Type B pancreatic cell (in vitro differentiated cells): ENCODE measurements around the gene SGIP1. TPM values are rescaled to one million over a fixed set of nuclear protein-coding genes. Genes with fewer than 3 reads are reported as not detected.

Source experiments
- DNase-seq: peaks from one replicate; pipeline ENCODE4 v3.0.0; 2021; ENCODE audit warnings: mixed read lengths; ENCODE audit not compliant: unreplicated experiment; ENCODE audit errors: extremely low spot score
- H3K27ac Mint-ChIP-seq: 2 replicates; pipeline ENCODE4 v1.8.0; 2021; ENCODE audit warnings: mild to moderate bottlenecking, mixed read lengths
- H3K27me3 Mint-ChIP-seq: 2 replicates; pipeline ENCODE4 v1.8.0; 2021; ENCODE audit warnings: mixed read lengths
- H3K36me3 Mint-ChIP-seq: 2 replicates; pipeline ENCODE4 v1.8.0; 2021; ENCODE audit warnings: mixed read lengths
- H3K4me1 Mint-ChIP-seq: one replicate; pipeline ENCODE4 v1.8.0; 2021; ENCODE audit warnings: mixed read lengths; ENCODE audit not compliant: unreplicated experiment
- H3K4me3 Mint-ChIP-seq: 2 replicates; pipeline ENCODE4 v1.8.0; 2021; ENCODE audit warnings: mild to moderate bottlenecking, mixed read lengths
- H3K9me3 Mint-ChIP-seq: 2 replicates; pipeline ENCODE4 v1.8.0; 2021; ENCODE audit warnings: mixed read lengths
- total RNA-seq: library from RNA; stranded (reverse); gene quantifications from 2 replicates; pipeline ENCODE4 v1.2.1, GENCODE V29; 2021; ENCODE audit warnings: low replicate concordance
- TF ChIP-seq, protein P1 (sequence below): fragments of 200-600 bp; sonication (generic); conservative IDR thresholded peaks from 2 replicates; pipeline ENCODE4 v1.5.0; 2021; ENCODE audit warnings: antibody characterized with exemption, mild to moderate bottlenecking

SGIP1 gene
- total RNA-seq, 1 donor from 2014 or later: 3.4 TPM

DNA sequence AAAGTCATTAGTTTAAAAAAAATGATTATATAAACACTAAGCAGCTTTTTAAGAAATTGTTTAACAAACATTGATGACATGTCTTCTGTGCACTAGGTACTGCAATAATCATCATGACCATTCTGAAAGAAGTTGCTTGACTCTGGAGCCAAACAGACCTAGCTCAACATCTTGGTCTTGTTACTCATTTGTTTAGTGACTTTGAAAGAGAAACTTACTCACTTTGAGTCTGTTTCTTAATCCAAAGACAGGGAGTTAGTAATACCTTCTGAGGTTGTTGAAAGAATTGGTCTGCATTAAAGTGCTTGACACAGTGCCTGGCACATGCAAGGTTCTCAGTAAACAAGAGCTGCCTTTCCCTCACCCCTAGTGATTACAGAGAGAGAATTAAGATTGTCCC, 84.4 kb downstream of the SGIP1 start:
- no peak for DNase-seq
- Mint-ChIP-seq H3K36me3 (no peaks in the 10 kb centered on the region), H3K4me3 (no peak overlapping the region), H3K27ac (no peak overlapping the region), H3K9me3 (no peaks in the 10 kb centered on the region), H3K4me1 (no peaks in the 10 kb centered on the region), H3K27me3 (no peaks in the 10 kb centered on the region)
- TF ChIP-seq, protein P1, sequence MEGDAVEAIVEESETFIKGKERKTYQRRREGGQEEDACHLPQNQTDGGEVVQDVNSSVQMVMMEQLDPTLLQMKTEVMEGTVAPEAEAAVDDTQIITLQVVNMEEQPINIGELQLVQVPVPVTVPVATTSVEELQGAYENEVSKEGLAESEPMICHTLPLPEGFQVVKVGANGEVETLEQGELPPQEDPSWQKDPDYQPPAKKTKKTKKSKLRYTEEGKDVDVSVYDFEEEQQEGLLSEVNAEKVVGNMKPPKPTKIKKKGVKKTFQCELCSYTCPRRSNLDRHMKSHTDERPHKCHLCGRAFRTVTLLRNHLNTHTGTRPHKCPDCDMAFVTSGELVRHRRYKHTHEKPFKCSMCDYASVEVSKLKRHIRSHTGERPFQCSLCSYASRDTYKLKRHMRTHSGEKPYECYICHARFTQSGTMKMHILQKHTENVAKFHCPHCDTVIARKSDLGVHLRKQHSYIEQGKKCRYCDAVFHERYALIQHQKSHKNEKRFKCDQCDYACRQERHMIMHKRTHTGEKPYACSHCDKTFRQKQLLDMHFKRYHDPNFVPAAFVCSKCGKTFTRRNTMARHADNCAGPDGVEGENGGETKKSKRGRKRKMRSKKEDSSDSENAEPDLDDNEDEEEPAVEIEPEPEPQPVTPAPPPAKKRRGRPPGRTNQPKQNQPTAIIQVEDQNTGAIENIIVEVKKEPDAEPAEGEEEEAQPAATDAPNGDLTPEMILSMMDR: no peak

GRCh38 chr1:66623812-66624211, 89.9 kb downstream of the SGIP1 start:
- no peak for DNase-seq
- Mint-ChIP-seq H3K36me3 (no peaks in the 10 kb centered on the region), H3K27ac (no peak overlapping the region), H3K4me3 (no peak overlapping the region), H3K27me3 (no peaks in the 10 kb centered on the region), H3K9me3 (no peaks in the 10 kb centered on the region), H3K4me1 (peaks cover 7% of the 10 kb centered on the region)
- TF ChIP-seq, protein P1: no peak

- Mint-ChIP-seq H3K27me3 (no peaks in the 10 kb centered on the region), H3K27ac (no peak overlapping the region), H3K36me3 (no peaks in the 10 kb centered on the region), H3K4me1 (peaks cover 7% of the 10 kb centered on the region), H3K4me3 (no peak overlapping the region), H3K9me3 (no peaks in the 10 kb centered on the region)
- DNase-seq: no peak
- TF ChIP-seq, protein P1: no peak
These were observed 90.6 kb downstream of the SGIP1 start for GRCh38 chr1:66624412-66625060.

- Mint-ChIP-seq H3K27ac (no peak overlapping the region), H3K27me3 (no peaks in the 10 kb centered on the region), H3K9me3 (no peaks in the 10 kb centered on the region), H3K4me3 (no peak overlapping the region), H3K4me1 (peaks cover 7% of the 10 kb centered on the region), H3K36me3 (no peaks in the 10 kb centered on the region)
- TF ChIP-seq, protein P1: no peak
- no peak for DNase-seq
These were observed 92.3 kb downstream of the SGIP1 start for GRCh38 chr1:66626261-66626660.

- no peak for DNase-seq
- Mint-ChIP-seq H3K36me3 (no peaks in the 10 kb centered on the region), H3K27ac (no peak overlapping the region), H3K4me3 (no peak overlapping the region), H3K27me3 (no peaks in the 10 kb centered on the region), H3K9me3 (no peaks in the 10 kb centered on the region), H3K4me1 (peaks cover 11% of the 10 kb centered on the region)
- TF ChIP-seq, protein P1: no peak
These were observed 95.0 kb downstream of the SGIP1 start for GRCh38 chr1:66628926-66629325.
